ENCODE data around the gene WFDC1. TPM values are rescaled to one million over a fixed set of nuclear protein-coding genes. Genes with fewer than 3 reads are reported as not detected.

Gene WFDC1
- total and polyA plus RNA-seq, 2 experiments from 2014 or later, result 0.76 to 0.95 TPM

GRCh38 chr16:84378099-84378498, 83.4 kb downstream of the WFDC1 start:
- no peak overlapping the region for H3K27ac ChIP-seq (ENCODE audit: low read depth)

DNA sequence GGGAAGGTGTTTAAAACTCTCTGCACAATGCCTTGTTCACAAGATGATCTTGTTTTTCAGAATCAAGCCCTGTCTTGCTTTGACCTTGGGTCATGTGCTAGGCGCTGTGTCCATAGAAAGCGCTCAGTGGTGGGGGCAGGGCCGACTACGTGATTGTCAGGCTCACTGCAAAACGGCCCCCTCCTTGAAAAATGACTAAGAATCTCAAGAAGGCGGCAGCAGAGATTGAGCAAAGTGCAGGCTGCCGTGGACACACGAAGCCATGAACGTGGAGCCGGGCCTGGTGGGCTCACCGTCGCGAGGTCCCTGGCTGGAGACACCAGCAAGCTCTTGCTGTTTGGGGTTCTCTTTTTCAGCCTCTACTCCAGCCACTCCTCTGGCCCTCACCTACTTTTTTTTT, 83.9 kb downstream of the WFDC1 start:
- Histone ChIP-seq H3K9me2 (ENCODE audit: insufficient read depth) (peaks cover 4% of the 10 kb centered on the region; the same call in 1 of the 2 replicates), H3K4me3 (no peak overlapping the region), H2AFZ (peak overlapping the region; percentile 74; the same call in 1 of the 2 replicates), H3K36me3 (ENCODE audit: insufficient read depth) (no peaks in the 10 kb centered on the region), H3F3A (replicated peaks; ENCODE audit: low read depth) (no peaks in the 10 kb centered on the region), H3K4me1 (ENCODE audit: insufficient read depth) (peaks cover 14% of the 10 kb centered on the region), H3K27ac (ENCODE audit: low read depth) (no peak overlapping the region), H3K79me2 (replicated peaks; ENCODE audit: insufficient read depth) (no peaks in the 10 kb centered on the region), H3K4me2 (no peak overlapping the region), H3K27me3 (ENCODE audit: insufficient read depth) (no peaks in the 10 kb centered on the region), H4K20me1 (replicated peaks; ENCODE audit: insufficient read depth) (no peaks in the 10 kb centered on the region)
- H3K4me3 Mint-ChIP-seq, result no peak overlapping the region
- peaks cover 9% of the 10 kb centered on the region for H3K27me3 Mint-ChIP-seq (ENCODE audit: insufficient read depth, low read depth, poor library complexity)
- DNase-seq (ENCODE audit: low spot score) (no peak), ATAC-seq (no peak)
- peaks cover 24% of the 10 kb centered on the region for H3K4me1 Mint-ChIP-seq
- no peaks in the 10 kb centered on the region; the same call in 2 of the 3 replicates for H3K9me3 Mint-ChIP-seq
- no peaks in the 10 kb centered on the region; the same call in 2 of the 3 replicates for H3K36me3 Mint-ChIP-seq (ENCODE audit: low read depth)
- no peak overlapping the region for H3K27ac Mint-ChIP-seq
- TF ChIP-seq REST (IDR thresholded peaks at IDR 0.05; ENCODE audit: unreplicated experiment) (no peak), EZH2 (IDR thresholded peaks at IDR 0.05; ENCODE audit: low read depth, unreplicated experiment) (no peak), CREB1 (CRISPR knock-in tag; IDR thresholded peaks at IDR 0.05; ENCODE audit: low read depth) (no peak), NANOG (IDR thresholded peaks at IDR 0.05; ENCODE audit: borderline replicate concordance) (no peak), ETS1 (IDR thresholded peaks at IDR 0.05) (no peak), ZNF331 (CRISPR knock-in tag; IDR thresholded peaks at IDR 0.05; ENCODE audit: low read depth) (no peak)
- TF ChIP-seq, protein P1, sequence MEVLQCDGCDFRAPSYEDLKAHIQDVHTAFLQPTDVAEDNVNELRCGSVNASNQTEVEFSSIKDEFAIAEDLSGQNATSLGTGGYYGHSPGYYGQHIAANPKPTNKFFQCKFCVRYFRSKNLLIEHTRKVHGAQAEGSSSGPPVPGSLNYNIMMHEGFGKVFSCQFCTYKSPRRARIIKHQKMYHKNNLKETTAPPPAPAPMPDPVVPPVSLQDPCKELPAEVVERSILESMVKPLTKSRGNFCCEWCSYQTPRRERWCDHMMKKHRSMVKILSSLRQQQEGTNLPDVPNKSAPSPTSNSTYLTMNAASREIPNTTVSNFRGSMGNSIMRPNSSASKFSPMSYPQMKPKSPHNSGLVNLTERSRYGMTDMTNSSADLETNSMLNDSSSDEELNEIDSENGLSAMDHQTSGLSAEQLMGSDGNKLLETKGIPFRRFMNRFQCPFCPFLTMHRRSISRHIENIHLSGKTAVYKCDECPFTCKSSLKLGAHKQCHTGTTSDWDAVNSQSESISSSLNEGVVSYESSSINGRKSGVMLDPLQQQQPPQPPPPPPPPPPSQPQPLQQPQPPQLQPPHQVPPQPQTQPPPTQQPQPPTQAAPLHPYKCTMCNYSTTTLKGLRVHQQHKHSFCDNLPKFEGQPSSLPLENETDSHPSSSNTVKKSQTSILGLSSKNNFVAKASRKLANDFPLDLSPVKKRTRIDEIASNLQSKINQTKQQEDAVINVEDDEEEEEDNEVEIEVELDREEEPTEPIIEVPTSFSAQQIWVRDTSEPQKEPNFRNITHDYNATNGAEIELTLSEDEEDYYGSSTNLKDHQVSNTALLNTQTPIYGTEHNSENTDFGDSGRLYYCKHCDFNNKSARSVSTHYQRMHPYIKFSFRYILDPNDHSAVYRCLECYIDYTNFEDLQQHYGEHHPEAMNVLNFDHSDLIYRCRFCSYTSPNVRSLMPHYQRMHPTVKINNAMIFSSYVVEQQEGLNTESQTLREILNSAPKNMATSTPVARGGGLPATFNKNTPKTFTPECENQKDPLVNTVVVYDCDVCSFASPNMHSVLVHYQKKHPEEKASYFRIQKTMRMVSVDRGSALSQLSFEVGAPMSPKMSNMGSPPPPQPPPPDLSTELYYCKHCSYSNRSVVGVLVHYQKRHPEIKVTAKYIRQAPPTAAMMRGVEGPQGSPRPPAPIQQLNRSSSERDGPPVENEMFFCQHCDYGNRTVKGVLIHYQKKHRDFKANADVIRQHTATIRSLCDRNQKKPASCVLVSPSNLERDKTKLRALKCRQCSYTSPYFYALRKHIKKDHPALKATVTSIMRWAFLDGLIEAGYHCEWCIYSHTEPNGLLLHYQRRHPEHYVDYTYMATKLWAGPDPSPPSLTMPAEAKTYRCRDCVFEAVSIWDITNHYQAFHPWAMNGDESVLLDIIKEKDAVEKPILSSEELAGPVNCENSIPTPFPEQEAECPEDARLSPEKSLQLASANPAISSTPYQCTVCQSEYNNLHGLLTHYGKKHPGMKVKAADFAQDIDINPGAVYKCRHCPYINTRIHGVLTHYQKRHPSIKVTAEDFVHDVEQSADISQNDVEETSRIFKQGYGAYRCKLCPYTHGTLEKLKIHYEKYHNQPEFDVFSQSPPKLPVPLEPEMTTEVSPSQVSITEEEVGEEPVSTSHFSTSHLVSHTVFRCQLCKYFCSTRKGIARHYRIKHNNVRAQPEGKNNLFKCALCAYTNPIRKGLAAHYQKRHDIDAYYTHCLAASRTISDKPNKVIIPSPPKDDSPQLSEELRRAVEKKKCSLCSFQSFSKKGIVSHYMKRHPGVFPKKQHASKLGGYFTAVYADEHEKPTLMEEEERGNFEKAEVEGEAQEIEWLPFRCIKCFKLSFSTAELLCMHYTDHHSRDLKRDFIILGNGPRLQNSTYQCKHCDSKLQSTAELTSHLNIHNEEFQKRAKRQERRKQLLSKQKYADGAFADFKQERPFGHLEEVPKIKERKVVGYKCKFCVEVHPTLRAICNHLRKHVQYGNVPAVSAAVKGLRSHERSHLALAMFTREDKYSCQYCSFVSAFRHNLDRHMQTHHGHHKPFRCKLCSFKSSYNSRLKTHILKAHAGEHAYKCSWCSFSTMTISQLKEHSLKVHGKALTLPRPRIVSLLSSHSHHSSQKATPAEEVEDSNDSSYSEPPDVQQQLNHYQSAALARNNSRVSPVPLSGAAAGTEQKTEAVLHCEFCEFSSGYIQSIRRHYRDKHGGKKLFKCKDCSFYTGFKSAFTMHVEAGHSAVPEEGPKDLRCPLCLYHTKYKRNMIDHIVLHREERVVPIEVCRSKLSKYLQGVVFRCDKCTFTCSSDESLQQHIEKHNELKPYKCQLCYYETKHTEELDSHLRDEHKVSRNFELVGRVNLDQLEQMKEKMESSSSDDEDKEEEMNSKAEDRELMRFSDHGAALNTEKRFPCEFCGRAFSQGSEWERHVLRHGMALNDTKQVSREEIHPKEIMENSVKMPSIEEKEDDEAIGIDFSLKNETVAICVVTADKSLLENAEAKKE (CRISPR knock-in tag; IDR thresholded peaks at IDR 0.05), result no peak
- TF ChIP-seq, protein P2, sequence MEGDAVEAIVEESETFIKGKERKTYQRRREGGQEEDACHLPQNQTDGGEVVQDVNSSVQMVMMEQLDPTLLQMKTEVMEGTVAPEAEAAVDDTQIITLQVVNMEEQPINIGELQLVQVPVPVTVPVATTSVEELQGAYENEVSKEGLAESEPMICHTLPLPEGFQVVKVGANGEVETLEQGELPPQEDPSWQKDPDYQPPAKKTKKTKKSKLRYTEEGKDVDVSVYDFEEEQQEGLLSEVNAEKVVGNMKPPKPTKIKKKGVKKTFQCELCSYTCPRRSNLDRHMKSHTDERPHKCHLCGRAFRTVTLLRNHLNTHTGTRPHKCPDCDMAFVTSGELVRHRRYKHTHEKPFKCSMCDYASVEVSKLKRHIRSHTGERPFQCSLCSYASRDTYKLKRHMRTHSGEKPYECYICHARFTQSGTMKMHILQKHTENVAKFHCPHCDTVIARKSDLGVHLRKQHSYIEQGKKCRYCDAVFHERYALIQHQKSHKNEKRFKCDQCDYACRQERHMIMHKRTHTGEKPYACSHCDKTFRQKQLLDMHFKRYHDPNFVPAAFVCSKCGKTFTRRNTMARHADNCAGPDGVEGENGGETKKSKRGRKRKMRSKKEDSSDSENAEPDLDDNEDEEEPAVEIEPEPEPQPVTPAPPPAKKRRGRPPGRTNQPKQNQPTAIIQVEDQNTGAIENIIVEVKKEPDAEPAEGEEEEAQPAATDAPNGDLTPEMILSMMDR (conservative IDR thresholded peaks at IDR 0.05; ENCODE audit: low read depth in 2 of 2), result no peak

More at GRCh38 chr16:84378099-84378498, 83.4 kb downstream of the WFDC1 start:
- H3K4me1 Mint-ChIP-seq, result peaks cover 24% of the 10 kb centered on the region
- no peak for ATAC-seq
- Histone ChIP-seq H3K9me2 (ENCODE audit: insufficient read depth) (peaks cover 4% of the 10 kb centered on the region; the same call in 1 of the 2 replicates), H3F3A (replicated peaks; ENCODE audit: low read depth) (no peaks in the 10 kb centered on the region), H2AFZ (peak overlapping the region; percentile 74; the same call in 1 of the 2 replicates), H3K4me2 (no peak overlapping the region), H3K79me2 (replicated peaks; ENCODE audit: insufficient read depth) (no peaks in the 10 kb centered on the region), H3K4me3 (no peak overlapping the region), H3K27me3 (ENCODE audit: insufficient read depth) (no peaks in the 10 kb centered on the region), H3K4me1 (ENCODE audit: insufficient read depth) (peaks cover 14% of the 10 kb centered on the region), H4K20me1 (replicated peaks; ENCODE audit: insufficient read depth) (no peaks in the 10 kb centered on the region), H3K36me3 (ENCODE audit: insufficient read depth) (no peaks in the 10 kb centered on the region)
- DNase-seq (ENCODE audit: low spot score), result no peak
- TF ChIP-seq EZH2phosphoT487 (IDR thresholded peaks at IDR 0.05; ENCODE audit: unreplicated experiment) (no peak), CREB1 (CRISPR knock-in tag; IDR thresholded peaks at IDR 0.05; ENCODE audit: low read depth) (no peak)
- no peaks in the 10 kb centered on the region; the same call in 2 of the 3 replicates for H3K9me3 Mint-ChIP-seq
- peaks cover 9% of the 10 kb centered on the region for H3K27me3 Mint-ChIP-seq (ENCODE audit: insufficient read depth, low read depth, poor library complexity)
- no peaks in the 10 kb centered on the region; the same call in 2 of the 3 replicates for H3K36me3 Mint-ChIP-seq (ENCODE audit: low read depth)
- no peak overlapping the region for H3K4me3 Mint-ChIP-seq
- H3K27ac Mint-ChIP-seq, result no peak overlapping the region
